ENCODE data around the gene MAML3. TPM values are rescaled to one million over a fixed set of nuclear protein-coding genes. Genes with fewer than 3 reads are reported as not detected.
A peak's percentile ranks its signal among the peaks of the same experiment; 100 is the strongest.
"Not testable (repeated sequence)": the region's sequence is repeated elsewhere in the genome, so short reads cannot be mapped to it uniquely, and the experiment has no call there.

Gene MAML3
- total RNA-seq, 1 donor from 2014 or later: 24.8 TPM

GRCh38 chr4:139957065-139957464 is 196.9 kb downstream of the MAML3 start:
- DNase-seq (ENCODE audit: low spot score in 2 of 2, unreplicated experiment in 2 of 2): no peak
- Mint-ChIP-seq H3K27ac (no peak overlapping the region), H3K27me3 (ENCODE audit: low read depth) (no peaks in the 10 kb centered on the region), H3K36me3 (no peaks in the 10 kb centered on the region), H3K9me3 (no peaks in the 10 kb centered on the region), H3K4me1 (peaks cover 33% of the 10 kb centered on the region), H3K4me3 (no peak overlapping the region)
- TF ChIP-seq, protein P1, sequence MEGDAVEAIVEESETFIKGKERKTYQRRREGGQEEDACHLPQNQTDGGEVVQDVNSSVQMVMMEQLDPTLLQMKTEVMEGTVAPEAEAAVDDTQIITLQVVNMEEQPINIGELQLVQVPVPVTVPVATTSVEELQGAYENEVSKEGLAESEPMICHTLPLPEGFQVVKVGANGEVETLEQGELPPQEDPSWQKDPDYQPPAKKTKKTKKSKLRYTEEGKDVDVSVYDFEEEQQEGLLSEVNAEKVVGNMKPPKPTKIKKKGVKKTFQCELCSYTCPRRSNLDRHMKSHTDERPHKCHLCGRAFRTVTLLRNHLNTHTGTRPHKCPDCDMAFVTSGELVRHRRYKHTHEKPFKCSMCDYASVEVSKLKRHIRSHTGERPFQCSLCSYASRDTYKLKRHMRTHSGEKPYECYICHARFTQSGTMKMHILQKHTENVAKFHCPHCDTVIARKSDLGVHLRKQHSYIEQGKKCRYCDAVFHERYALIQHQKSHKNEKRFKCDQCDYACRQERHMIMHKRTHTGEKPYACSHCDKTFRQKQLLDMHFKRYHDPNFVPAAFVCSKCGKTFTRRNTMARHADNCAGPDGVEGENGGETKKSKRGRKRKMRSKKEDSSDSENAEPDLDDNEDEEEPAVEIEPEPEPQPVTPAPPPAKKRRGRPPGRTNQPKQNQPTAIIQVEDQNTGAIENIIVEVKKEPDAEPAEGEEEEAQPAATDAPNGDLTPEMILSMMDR (IDR thresholded peaks at IDR 0.05; ENCODE audit: unreplicated experiment): no peak

DNA sequence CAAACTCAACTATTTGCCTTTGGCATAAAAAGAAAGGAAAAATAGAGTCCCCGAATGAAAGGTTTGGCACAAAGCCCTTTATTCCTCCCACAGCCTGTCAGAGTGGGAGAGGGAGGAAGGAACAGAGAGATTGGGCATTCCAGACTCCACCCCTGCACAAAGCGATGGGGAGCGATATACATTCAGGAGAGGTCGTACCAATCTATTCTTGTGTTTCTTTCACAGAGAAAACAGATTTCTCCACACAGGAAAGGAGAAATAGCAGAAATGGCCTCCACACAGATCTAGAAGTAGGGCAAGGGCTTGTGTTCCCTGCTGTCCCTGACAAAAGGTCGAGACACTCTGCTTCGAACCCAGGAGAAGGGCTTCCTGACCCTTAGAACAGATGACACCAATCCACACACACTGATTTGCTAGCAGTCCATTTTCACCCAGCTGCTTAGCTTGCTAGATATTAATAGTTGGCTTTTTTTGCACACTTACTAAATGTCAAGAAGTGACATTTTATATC is 197.4 kb downstream of the MAML3 start:
- Mint-ChIP-seq H3K27ac (peak overlapping the region; percentile 85), H3K36me3 (no peaks in the 10 kb centered on the region), H3K27me3 (ENCODE audit: low read depth) (no peaks in the 10 kb centered on the region), H3K4me1 (peaks cover 32% of the 10 kb centered on the region), H3K4me3 (no peak overlapping the region), H3K9me3 (no peaks in the 10 kb centered on the region)
- no peak for DNase-seq (ENCODE audit: low spot score in 2 of 2, unreplicated experiment in 2 of 2)
- TF ChIP-seq, protein P1 (IDR thresholded peaks at IDR 0.05; ENCODE audit: unreplicated experiment): no peak

GRCh38 chr4:139955600-139955999 is 198.4 kb downstream of the MAML3 start:
- Mint-ChIP-seq H3K27ac (peak overlapping the region; percentile 21), H3K4me3 (no peak overlapping the region), H3K36me3 (peaks cover 3% of the 10 kb centered on the region), H3K4me1 (peaks cover 26% of the 10 kb centered on the region), H3K9me3 (no peaks in the 10 kb centered on the region), H3K27me3 (ENCODE audit: low read depth) (no peaks in the 10 kb centered on the region)
- TF ChIP-seq, protein P1 (IDR thresholded peaks at IDR 0.05; ENCODE audit: unreplicated experiment): no peak
- DNase-seq (ENCODE audit: low spot score in 2 of 2, unreplicated experiment in 2 of 2): no peak

DNA sequence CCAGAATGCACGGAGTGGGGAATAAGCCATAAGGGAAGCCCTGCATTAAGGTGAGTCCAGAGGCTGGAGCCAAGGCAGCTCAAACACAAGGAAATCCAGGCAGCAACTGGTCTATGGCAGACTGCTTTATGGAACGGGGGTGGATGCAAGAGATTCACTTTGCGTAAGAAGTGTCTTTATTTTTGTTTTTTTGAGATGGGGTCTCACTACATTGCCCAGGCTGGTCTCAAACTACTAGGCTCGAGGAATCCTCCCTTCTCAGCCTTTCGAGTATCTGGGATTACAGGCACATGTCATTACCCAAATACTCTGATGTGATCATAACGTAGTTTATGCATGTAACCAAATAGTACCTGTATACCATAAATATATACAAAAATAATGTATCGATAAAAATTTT is 199.5 kb downstream of the MAML3 start:
- H3K9me3 Mint-ChIP-seq: peaks cover 4% of the 10 kb centered on the region
- H3K27ac Mint-ChIP-seq: no peak overlapping the region
- H3K36me3 Mint-ChIP-seq: peaks cover 8% of the 10 kb centered on the region

GRCh38 chr4:139951021-139951420 is 203.0 kb downstream of the MAML3 start:
- no peak overlapping the region for H3K4me3 Mint-ChIP-seq
- peaks cover 4% of the 10 kb centered on the region for H3K9me3 Mint-ChIP-seq
- no peak for DNase-seq (ENCODE audit: low spot score in 2 of 2, unreplicated experiment in 2 of 2)
- peaks cover 8% of the 10 kb centered on the region for H3K36me3 Mint-ChIP-seq
- H3K4me1 Mint-ChIP-seq: peaks cover 14% of the 10 kb centered on the region
- no peak overlapping the region for H3K27ac Mint-ChIP-seq
- TF ChIP-seq, protein P1 (IDR thresholded peaks at IDR 0.05; ENCODE audit: unreplicated experiment): no peak
- no peaks in the 10 kb centered on the region for H3K27me3 Mint-ChIP-seq (ENCODE audit: low read depth)

More for the DNA sequence above, 199.5 kb downstream of the MAML3 start:
- Mint-ChIP-seq H3K27me3 (ENCODE audit: low read depth) (no peaks in the 10 kb centered on the region), H3K4me3 (no peak overlapping the region), H3K4me1 (peaks cover 21% of the 10 kb centered on the region)
- TF ChIP-seq, protein P1 (IDR thresholded peaks at IDR 0.05; ENCODE audit: unreplicated experiment): no peak
- no peak for DNase-seq (ENCODE audit: low spot score in 2 of 2, unreplicated experiment in 2 of 2)

GRCh38 chr4:139950568-139950967 is 203.4 kb downstream of the MAML3 start:
- peaks cover 8% of the 10 kb centered on the region for H3K36me3 Mint-ChIP-seq
- no peak overlapping the region for H3K4me3 Mint-ChIP-seq
- H3K27me3 Mint-ChIP-seq (ENCODE audit: low read depth): no peaks in the 10 kb centered on the region
- peaks cover 11% of the 10 kb centered on the region for H3K4me1 Mint-ChIP-seq
- no peak for DNase-seq (ENCODE audit: low spot score in 2 of 2, unreplicated experiment in 2 of 2)
- H3K27ac Mint-ChIP-seq: no peak overlapping the region
- H3K9me3 Mint-ChIP-seq: peaks cover 4% of the 10 kb centered on the region
- TF ChIP-seq, protein P1 (IDR thresholded peaks at IDR 0.05; ENCODE audit: unreplicated experiment): no peak

- not testable (repeated sequence) for DNase-seq (ENCODE audit: low spot score in 2 of 2, unreplicated experiment in 2 of 2); H3K9me3 Mint-ChIP-seq; H3K4me3 Mint-ChIP-seq; H3K27me3 Mint-ChIP-seq (ENCODE audit: low read depth); H3K36me3 Mint-ChIP-seq; H3K27ac Mint-ChIP-seq
- H3K4me1 Mint-ChIP-seq: peaks cover 22% of the 10 kb centered on the region
These were observed 209.1 kb downstream of the MAML3 start for GRCh38 chr4:139944916-139945315.

All from mesothelial cell of epicardium (in vitro differentiated cells).